Osteoblast (primary cell): ENCODE data around the gene MACROD2. TPM values are rescaled to one million over a fixed set of nuclear protein-coding genes. Genes with fewer than 3 reads are reported as not detected.

ENCODE experiments used
- DNase-seq: peaks from one replicate; pipeline ENCODE4 v3.0.0; 2011; ENCODE audit warnings: low spot score, mixed read lengths; ENCODE audit not compliant: insufficient read length; ENCODE audit errors: missing footprints
- H2AFZ ChIP-seq: 2 replicates; pipeline ENCODE4 v1.6.0; 2011; ENCODE audit warnings: mild to moderate bottlenecking, low read length
- H3K27ac ChIP-seq: 2 replicates; pipeline ENCODE4 v1.5.1; 2011; ENCODE audit warnings: mild to moderate bottlenecking, low read depth, low read length, moderate library complexity
- H3K27me3 ChIP-seq: 2 replicates; pipeline ENCODE4 v1.6.0; 2012; ENCODE audit warnings: mild to moderate bottlenecking, control low read depth, inconsistent platforms, low read length, moderate library complexity; ENCODE audit not compliant: insufficient read depth
- H3K36me3 ChIP-seq: 2 replicates; pipeline ENCODE4 v1.5.1; 2011; ENCODE audit warnings: mild to moderate bottlenecking, low read length, control low read depth, moderate library complexity; ENCODE audit not compliant: insufficient read depth
- H3K4me1 ChIP-seq: 2 replicates; pipeline ENCODE4 v1.5.1; 2011; ENCODE audit warnings: mild to moderate bottlenecking, low read length, control low read depth, moderate library complexity; ENCODE audit not compliant: insufficient read depth
- H3K4me2 ChIP-seq: 2 replicates; pipeline ENCODE4 v1.6.0; 2011; ENCODE audit warnings: mild to moderate bottlenecking, low read length; ENCODE audit not compliant: insufficient read depth
- H3K4me3 ChIP-seq: fragments of 200-600 bp; sonication (generic); 3 replicates; pipeline ENCODE4 v1.5.1; 2012; ENCODE audit warnings: mild to moderate bottlenecking, low read length, inconsistent platforms; ENCODE audit not compliant: insufficient read depth
- H3K79me2 ChIP-seq: 2 replicates; pipeline ENCODE4 v1.6.0; 2012; ENCODE audit warnings: mild to moderate bottlenecking, low read length, control low read depth, inconsistent platforms; ENCODE audit not compliant: insufficient read depth
- H3K9me3 ChIP-seq: 2 replicates; pipeline ENCODE4 v1.5.1; 2011; ENCODE audit warnings: low read depth, low read length, control low read depth
- H4K20me1 ChIP-seq: 2 replicates; pipeline ENCODE4 v1.6.0; 2012; ENCODE audit warnings: mild to moderate bottlenecking, low read length, control low read depth; ENCODE audit not compliant: insufficient read depth
- CTCF ChIP-seq: IDR thresholded peaks from 2 replicates; pipeline ENCODE4 v1.5.1; 2011; ENCODE audit warnings: mild to moderate bottlenecking, low read depth, low read length, moderate library complexity; ENCODE audit errors: extremely low read depth
- total RNA-seq: library from RNA; depleted of rRNA; stranded (reverse); fragments of >200 nt; gene quantifications from 2 replicates; pipeline ENCODE4 v1.2.3, GENCODE V29; 2012

MACROD2 gene
- total RNA-seq, 1 donor, result 4.0 TPM

GRCh38 chr20:15710636-15711035, 1715.3 kb downstream of the MACROD2 start:
- Histone ChIP-seq H3K4me3 (no peak overlapping the region), H3K27ac (no peak overlapping the region), H3K9me3 (no peaks in the 10 kb centered on the region), H3K27me3 (no peaks in the 10 kb centered on the region), H4K20me1 (no peaks in the 10 kb centered on the region), H3K36me3 (no peaks in the 10 kb centered on the region), H3K4me1 (peaks cover 5% of the 10 kb centered on the region), H2AFZ (no peak overlapping the region), H3K79me2 (no peaks in the 10 kb centered on the region), H3K4me2 (no peak overlapping the region)
- DNase-seq, result no peak
- no peak for TF ChIP-seq CTCF

GRCh38 chr20:15711177-15711576, 1715.9 kb downstream of the MACROD2 start:
- TF ChIP-seq CTCF, result no peak

GRCh38 chr20:15716256-15716655, 1720.9 kb downstream of the MACROD2 start:
- Histone ChIP-seq H3K4me1 (no peaks in the 10 kb centered on the region), H2AFZ (no peak overlapping the region)
- no peak for DNase-seq

More at GRCh38 chr20:15711177-15711576, 1715.9 kb downstream of the MACROD2 start:
- Histone ChIP-seq H2AFZ (no peak overlapping the region), H3K27me3 (no peaks in the 10 kb centered on the region), H3K9me3 (no peaks in the 10 kb centered on the region), H3K4me3 (no peak overlapping the region), H3K27ac (no peak overlapping the region), H4K20me1 (no peaks in the 10 kb centered on the region), H3K36me3 (no peaks in the 10 kb centered on the region), H3K4me1 (peaks cover 3% of the 10 kb centered on the region), H3K4me2 (no peak overlapping the region), H3K79me2 (no peaks in the 10 kb centered on the region)
- no peak for DNase-seq

GRCh38 chr20:15726416-15726815, 1731.1 kb downstream of the MACROD2 start:
- Histone ChIP-seq H2AFZ (no peak overlapping the region), H3K4me2 (no peak overlapping the region), H3K36me3 (no peaks in the 10 kb centered on the region), H3K27ac (no peak overlapping the region), H4K20me1 (no peaks in the 10 kb centered on the region), H3K79me2 (no peaks in the 10 kb centered on the region), H3K4me3 (no peak overlapping the region), H3K4me1 (no peaks in the 10 kb centered on the region), H3K9me3 (no peaks in the 10 kb centered on the region), H3K27me3 (no peaks in the 10 kb centered on the region)
- no peak for TF ChIP-seq CTCF
- no peak for DNase-seq

More at GRCh38 chr20:15716256-15716655, 1720.9 kb downstream of the MACROD2 start:
- Histone ChIP-seq H3K4me2 (no peak overlapping the region), H4K20me1 (no peaks in the 10 kb centered on the region), H3K9me3 (no peaks in the 10 kb centered on the region), H3K79me2 (no peaks in the 10 kb centered on the region), H3K36me3 (no peaks in the 10 kb centered on the region), H3K4me3 (no peak overlapping the region), H3K27ac (no peak overlapping the region), H3K27me3 (no peaks in the 10 kb centered on the region)
- no peak for TF ChIP-seq CTCF
